DND-41 (cell line): ENCODE data around the gene LGALS9C.
"Not testable (repeated sequence)": the region's sequence is repeated elsewhere in the genome, so short reads cannot be mapped to it uniquely, and the experiment has no call there.

Experiments
- ATAC-seq: fragments of 200-7000 bp; cut with Tn5 transposase; 3 replicates; pipeline ENCODE4 v1.9.1; 2021; ENCODE audit warnings: low read depth; ENCODE audit not compliant: insufficient read depth
- DNase-seq: peaks from one replicate; pipeline ENCODE4 v3.0.0-alpha.2; 2020
- H2AFZ ChIP-seq: 2 replicates; pipeline ENCODE4 v1.6.0; 2012; ENCODE audit warnings: low read depth, low read length
- H3K27ac ChIP-seq: 2 replicates; pipeline ENCODE4 v1.5.1; 2012; ENCODE audit warnings: low read length, inconsistent platforms
- H3K27me3 ChIP-seq: fragments of 200-600 bp; sonication (generic); 2 replicates; pipeline ENCODE4 v1.6.0; 2012; ENCODE audit warnings: low read length, mild to moderate bottlenecking, inconsistent platforms; ENCODE audit not compliant: insufficient read depth, poor library complexity
- H3K36me3 ChIP-seq: 2 replicates; pipeline ENCODE4 v1.5.1; 2012; ENCODE audit warnings: low read length, inconsistent platforms; ENCODE audit not compliant: insufficient read depth
- H3K4me1 ChIP-seq: 2 replicates; pipeline ENCODE4 v1.5.1; 2012; ENCODE audit warnings: mild to moderate bottlenecking, low read length; ENCODE audit not compliant: insufficient read depth
- H3K4me2 ChIP-seq: 2 replicates; pipeline ENCODE4 v1.6.0; 2012; ENCODE audit warnings: mild to moderate bottlenecking, moderate library complexity, low read length, inconsistent platforms; ENCODE audit not compliant: insufficient read depth
- H3K4me3 ChIP-seq, 2 experiments: fragments of 200-600 bp in 1 of 2; shearing (Covaris generic) in 1 of 2; 2 replicates each; pipeline ENCODE4 v1.5.1; 2012 to 2016; ENCODE audit warnings: inconsistent platforms in 2 of 2, low read length in 2 of 2, mild to moderate bottlenecking in 2 of 2, low read depth in 1 of 2, moderate library complexity in 1 of 2
- H3K79me2 ChIP-seq: 2 replicates; pipeline ENCODE4 v1.6.0; 2012; ENCODE audit warnings: low read length, inconsistent platforms; ENCODE audit not compliant: insufficient read depth
- H3K9ac ChIP-seq: 2 replicates; pipeline ENCODE4 v1.6.0; 2012; ENCODE audit warnings: low read depth, mild to moderate bottlenecking, inconsistent platforms, low read length, moderate library complexity
- H3K9me3 ChIP-seq: 2 replicates; pipeline ENCODE4 v1.5.1; 2012; ENCODE audit warnings: low read length, moderate library complexity, mild to moderate bottlenecking, inconsistent platforms; ENCODE audit not compliant: insufficient read depth, severe bottlenecking
- H4K20me1 ChIP-seq: 2 replicates; pipeline ENCODE4 v1.6.0; 2012; ENCODE audit warnings: low read length; ENCODE audit not compliant: insufficient read depth

Gene LGALS9C

GRCh38 chr17:18469837-18470236, 6.8 kb upstream of the LGALS9C start:
- not testable (repeated sequence) for ATAC-seq, DNase-seq, H3K9me3 ChIP-seq

GRCh38 chr17:18470345-18470930, 6.2 kb upstream of the LGALS9C start:
- not testable (repeated sequence) for H4K20me1 ChIP-seq

More at GRCh38 chr17:18469837-18470236, 6.8 kb upstream of the LGALS9C start:
- not testable (repeated sequence) for H3K9ac ChIP-seq, H3K27ac ChIP-seq, H2AFZ ChIP-seq, H3K36me3 ChIP-seq, H3K79me2 ChIP-seq, H3K4me3 ChIP-seq, H3K27me3 ChIP-seq, H3K4me2 ChIP-seq, H3K4me1 ChIP-seq, H4K20me1 ChIP-seq

GRCh38 chr17:18473967-18474366, 2.6 kb upstream of the LGALS9C start:
- not testable (repeated sequence) for ATAC-seq

More at GRCh38 chr17:18470345-18470930, 6.2 kb upstream of the LGALS9C start:
- H3K36me3 ChIP-seq, H3K27me3 ChIP-seq, H2AFZ ChIP-seq, H3K4me2 ChIP-seq, H3K9me3 ChIP-seq, H3K4me1 ChIP-seq, H3K4me3 ChIP-seq, DNase-seq, H3K79me2 ChIP-seq, H3K9ac ChIP-seq, ATAC-seq, H3K27ac ChIP-seq: not testable (repeated sequence)

GRCh38 chr17:18474754-18475153, 1.8 kb upstream of the LGALS9C start:
- not testable (repeated sequence) for H3K4me3 ChIP-seq, H3K36me3 ChIP-seq, DNase-seq, H3K4me2 ChIP-seq, ATAC-seq, H3K4me1 ChIP-seq, H4K20me1 ChIP-seq, H3K27ac ChIP-seq, H3K9me3 ChIP-seq, H3K79me2 ChIP-seq, H3K27me3 ChIP-seq, H2AFZ ChIP-seq, H3K9ac ChIP-seq

More at GRCh38 chr17:18473967-18474366, 2.6 kb upstream of the LGALS9C start:
- not testable (repeated sequence) for H3K79me2 ChIP-seq, H3K36me3 ChIP-seq, H3K4me3 ChIP-seq, H2AFZ ChIP-seq, DNase-seq, H3K9me3 ChIP-seq, H3K27ac ChIP-seq, H3K4me2 ChIP-seq, H3K4me1 ChIP-seq, H3K9ac ChIP-seq, H4K20me1 ChIP-seq, H3K27me3 ChIP-seq

- not testable (repeated sequence) for H3K27me3 ChIP-seq, H2AFZ ChIP-seq, H3K4me1 ChIP-seq, H3K27ac ChIP-seq, ATAC-seq, H3K36me3 ChIP-seq, H4K20me1 ChIP-seq, H3K4me2 ChIP-seq, H3K9me3 ChIP-seq, H3K79me2 ChIP-seq, H3K9ac ChIP-seq, DNase-seq, H3K4me3 ChIP-seq
Observed at GRCh38 chr17:18477367-18477766, 778 bp downstream of the LGALS9C start.

GRCh38 chr17:18478362-18478761, 1.8 kb downstream of the LGALS9C start:
- not testable (repeated sequence) for H4K20me1 ChIP-seq, H3K4me1 ChIP-seq, H3K79me2 ChIP-seq, H3K36me3 ChIP-seq, H3K4me3 ChIP-seq, DNase-seq, H3K9ac ChIP-seq, ATAC-seq, H3K9me3 ChIP-seq, H3K4me2 ChIP-seq, H2AFZ ChIP-seq, H3K27me3 ChIP-seq, H3K27ac ChIP-seq

- H3K4me2 ChIP-seq, H3K27ac ChIP-seq, H3K4me1 ChIP-seq, H4K20me1 ChIP-seq, H3K9me3 ChIP-seq, H3K27me3 ChIP-seq, H3K4me3 ChIP-seq, H3K36me3 ChIP-seq, H2AFZ ChIP-seq, ATAC-seq, DNase-seq, H3K9ac ChIP-seq, H3K79me2 ChIP-seq: not testable (repeated sequence)
Observed at GRCh38 chr17:18478977-18479595, 2.5 kb downstream of the LGALS9C start.

- not testable (repeated sequence) for DNase-seq, H3K9me3 ChIP-seq, H2AFZ ChIP-seq, H3K9ac ChIP-seq, H3K36me3 ChIP-seq, H3K4me1 ChIP-seq, H3K27me3 ChIP-seq, ATAC-seq, H3K4me3 ChIP-seq, H3K27ac ChIP-seq, H3K79me2 ChIP-seq, H4K20me1 ChIP-seq, H3K4me2 ChIP-seq
Observed at GRCh38 chr17:18481775-18482174, 5.2 kb downstream of the LGALS9C start.
